H9 (cell line): ENCODE results near the gene SNHG17. TPM values are rescaled to one million over a fixed set of nuclear protein-coding genes. Genes with fewer than 3 reads are reported as not detected.

Experiments used
- DNase-seq: peaks from one replicate; pipeline ENCODE4 v3.0.0-alpha.2; 2017
- H2AFZ ChIP-seq: one replicate; pipeline ENCODE4 v1.6.1; 2013; ENCODE audit warnings: mild to moderate bottlenecking, low read length, control low read depth, moderate library complexity
- H2AK5ac ChIP-seq: 2 replicates; pipeline ENCODE4 v1.6.1; 2013; ENCODE audit warnings: low read length, control low read depth, mixed read lengths; ENCODE audit not compliant: insufficient read length
- H2BK120ac ChIP-seq: one replicate; pipeline ENCODE4 v1.6.1; 2013; ENCODE audit warnings: low read depth, mild to moderate bottlenecking, low read length, control low read depth, inconsistent platforms; ENCODE audit not compliant: poor library complexity, severe bottlenecking
- H2BK12ac ChIP-seq: 2 replicates; pipeline ENCODE4 v1.6.1; 2013; ENCODE audit warnings: low read length, control low read depth, mixed read lengths, low read depth; ENCODE audit not compliant: insufficient read length
- H2BK15ac ChIP-seq: 2 replicates; pipeline ENCODE4 v1.6.1; 2013; ENCODE audit warnings: low read depth, low read length, control low read depth
- H2BK20ac ChIP-seq: one replicate; pipeline ENCODE4 v1.6.1; 2013; ENCODE audit warnings: low read depth, mild to moderate bottlenecking, low read length, control low read depth, inconsistent platforms; ENCODE audit not compliant: poor library complexity, severe bottlenecking
- H2BK5ac ChIP-seq: 2 replicates; pipeline ENCODE4 v1.6.1; 2013; ENCODE audit warnings: low read length, control low read depth, mixed read lengths; ENCODE audit not compliant: insufficient read length
- H3K14ac ChIP-seq: 2 replicates; pipeline ENCODE4 v1.6.1; 2013; ENCODE audit warnings: low read length, control low read depth; ENCODE audit not compliant: insufficient read depth
- H3K18ac ChIP-seq: 2 replicates; pipeline ENCODE4 v1.6.1; 2013; ENCODE audit warnings: low read depth, mild to moderate bottlenecking, mixed read lengths, low read length, control low read depth; ENCODE audit not compliant: insufficient read length
- H3K23ac ChIP-seq: 2 replicates; pipeline ENCODE4 v1.6.1; 2013; ENCODE audit warnings: low read length, control low read depth, mixed read lengths, low read depth; ENCODE audit not compliant: insufficient read length
- H3K23me2 ChIP-seq: 2 replicates; pipeline ENCODE4 v1.6.1; 2013; ENCODE audit warnings: low read depth, mild to moderate bottlenecking, mixed read lengths, low read length, control low read depth; ENCODE audit not compliant: insufficient read length, poor library complexity, severe bottlenecking
- H3K27ac ChIP-seq: 2 replicates; pipeline ENCODE4 v1.5.1; 2013; ENCODE audit warnings: low read length, control low read depth, mixed read lengths, low read depth; ENCODE audit not compliant: insufficient read length
- H3K27me3 ChIP-seq: 2 replicates; pipeline ENCODE4 v1.6.1; 2013; ENCODE audit warnings: low read length, control low read depth, inconsistent platforms; ENCODE audit not compliant: insufficient read depth
- H3K4ac ChIP-seq: 2 replicates; pipeline ENCODE4 v1.6.1; 2013; ENCODE audit warnings: low read depth, mild to moderate bottlenecking, control low read depth, inconsistent platforms, low read length, moderate library complexity
- H3K4me1 ChIP-seq: 2 replicates; pipeline ENCODE4 v1.6.1; 2013; ENCODE audit warnings: low read length, control low read depth, inconsistent platforms; ENCODE audit not compliant: insufficient read depth
- H3K4me2 ChIP-seq: 2 replicates; pipeline ENCODE4 v1.6.1; 2013; ENCODE audit warnings: low read length, control low read depth, mixed read lengths; ENCODE audit not compliant: insufficient read length, insufficient read depth
- H3K56ac ChIP-seq: 2 replicates; pipeline ENCODE4 v1.6.1; 2013; ENCODE audit warnings: low read depth, mild to moderate bottlenecking, mixed read lengths, low read length, control low read depth; ENCODE audit not compliant: insufficient read length
- H3K79me1 ChIP-seq: 2 replicates; pipeline ENCODE4 v1.6.1; 2013; ENCODE audit warnings: low read depth, mild to moderate bottlenecking, moderate library complexity, low read length, control low read depth, inconsistent platforms; ENCODE audit not compliant: insufficient read depth, poor library complexity, severe bottlenecking
- H3K79me2 ChIP-seq: 2 replicates; pipeline ENCODE4 v1.6.1; 2013; ENCODE audit warnings: low read length, control low read depth, inconsistent platforms; ENCODE audit not compliant: insufficient read depth
- H3K9ac ChIP-seq: 2 replicates; pipeline ENCODE4 v1.6.1; 2013; ENCODE audit warnings: low read length, control low read depth, mixed read lengths; ENCODE audit not compliant: insufficient read length; ENCODE audit errors: extremely low read depth
- H3K9me3 ChIP-seq: one replicate; pipeline ENCODE4 v1.6.1; 2013; ENCODE audit warnings: low read depth, low read length, inconsistent platforms; ENCODE audit not compliant: control insufficient read depth
- H3T11ph ChIP-seq: one replicate; pipeline ENCODE4 v1.6.1; 2013; ENCODE audit warnings: mild to moderate bottlenecking, low read length, control low read depth, inconsistent platforms
- H4K20me1 ChIP-seq: one replicate; pipeline ENCODE4 v1.6.1; 2013; ENCODE audit not compliant: control insufficient read depth, insufficient read length, insufficient read depth
- H4K5ac ChIP-seq: 2 replicates; pipeline ENCODE4 v1.6.1; 2013; ENCODE audit warnings: low read depth, mild to moderate bottlenecking, mixed read lengths, low read length, control low read depth; ENCODE audit not compliant: insufficient read length
- H4K8ac ChIP-seq: replicated peaks from 2 replicates; pipeline ENCODE4 v1.6.1; 2013; ENCODE audit warnings: low read length, control low read depth, mixed read lengths, low read depth; ENCODE audit not compliant: insufficient read length
- H4K91ac ChIP-seq: 2 replicates; pipeline ENCODE4 v1.6.1; 2013; ENCODE audit warnings: low read depth, mild to moderate bottlenecking, moderate library complexity, mixed read lengths, low read length, control low read depth; ENCODE audit not compliant: insufficient read length
- H3K27ac Mint-ChIP-seq, 3 experiments: 2 replicates in 2 of 3; 3 replicates in 1 of 3; pipeline ENCODE4 v1.8.0; 2020 to 2021; ENCODE audit warnings: mixed read lengths in 3 of 3, mild to moderate bottlenecking in 1 of 3, moderate library complexity in 1 of 3
- H3K27me3 Mint-ChIP-seq: 2 replicates; pipeline ENCODE4 v1.8.0; 2021; ENCODE audit warnings: low read depth, mild to moderate bottlenecking, moderate library complexity, mixed read lengths
- H3K36me3 Mint-ChIP-seq, 3 experiments: 2 replicates in 2 of 3; 3 replicates in 1 of 3; pipeline ENCODE4 v1.8.0; 2020 to 2021; ENCODE audit warnings: low read depth in 3 of 3, mixed read lengths in 3 of 3; ENCODE audit not compliant: insufficient read depth in 1 of 3
- H3K4me1 Mint-ChIP-seq, 2 experiments: 2 replicates each; pipeline ENCODE4 v1.8.0; 2020; ENCODE audit warnings: mixed read lengths in 2 of 2
- H3K4me3 Mint-ChIP-seq, 2 experiments: 2 replicates in 1 of 2; 3 replicates in 1 of 2; pipeline ENCODE4 v1.8.0; 2020 to 2021; ENCODE audit warnings: mild to moderate bottlenecking in 2 of 2, mixed read lengths in 2 of 2, moderate library complexity in 1 of 2
- H3K9me3 Mint-ChIP-seq, 2 experiments: 2 replicates in 1 of 2; 3 replicates in 1 of 2; pipeline ENCODE4 v1.8.0; 2020; ENCODE audit warnings: mild to moderate bottlenecking in 2 of 2, mixed read lengths in 2 of 2, moderate library complexity in 1 of 2
- CTCF ChIP-seq: fragments of 200-600 bp; sonication (generic); conservative IDR thresholded peaks from 3 replicates; pipeline ENCODE4 v1.8.0; 2021; ENCODE audit warnings: antibody characterized with exemption, mild to moderate bottlenecking
- WGBS: extraction: QIAGEN DNeasy Blood & Tissue Kit; methylation state at CpG from one replicate; pipeline ENCODE4 v1.1.7; 2013; ENCODE audit warnings: missing lambda C conversion rate, low lambda C conversion rate, mixed read lengths; ENCODE audit not compliant: insufficient read length; ENCODE audit errors: extremely low coverage; 5-methylcytosine and 5-hydroxymethylcytosine counted together
- total RNA-seq: library from RNA; stranded (reverse); gene quantifications from 2 replicates; pipeline ENCODE4 v1.2.1, GENCODE V29; 2021

Gene SNHG17
- total RNA-seq, 1 experiment from 2014 or later, result 70.1 TPM

- Histone ChIP-seq H2BK120ac (no peak overlapping the region), H3K27ac (no peak overlapping the region), H3K18ac (no peak overlapping the region), H4K5ac (no peak overlapping the region), H4K20me1 (no peaks in the 10 kb centered on the region), H2AFZ (no peak overlapping the region), H3K4me2 (no peak overlapping the region), H4K91ac (no peak overlapping the region), H3K9ac (no peak overlapping the region), H3K27me3 (no peaks in the 10 kb centered on the region), H3K23ac (no peak overlapping the region), H2AK5ac (no peak overlapping the region), H3K23me2 (no peaks in the 10 kb centered on the region), H2BK15ac (no peak overlapping the region), H2BK20ac (no peak overlapping the region), H4K8ac (no peak overlapping the region), H3K9me3 (no peaks in the 10 kb centered on the region), H3K4me1 (no peaks in the 10 kb centered on the region), H3K4ac (no peak overlapping the region), H3T11ph (no peak overlapping the region), H2BK12ac (no peak overlapping the region), H3K79me2 (no peaks in the 10 kb centered on the region), H3K79me1 (no peaks in the 10 kb centered on the region), H3K14ac (no peak overlapping the region), H3K56ac (no peak overlapping the region), H2BK5ac (no peak overlapping the region)
- WGBS, result no CpG with 5 or more reads among the region's 5 CpGs
- H3K9me3 Mint-ChIP-seq, result peaks cover 8% of the 10 kb centered on the region in 2 experiments
- no peak for TF ChIP-seq CTCF
- H3K27me3 Mint-ChIP-seq, result peaks cover 6% of the 10 kb centered on the region
- no peak overlapping the region for H3K27ac Mint-ChIP-seq
- no peaks in the 10 kb centered on the region; a peak in 1 of 7 replicates for H3K36me3 Mint-ChIP-seq
- no peak overlapping the region for H3K4me3 Mint-ChIP-seq
- peaks cover 5 to 6% of the 10 kb centered on the region in 2 experiments for H3K4me1 Mint-ChIP-seq
- no peak for DNase-seq
Measured at GRCh38 chr20:38458314-38458713, 23.2 kb upstream of the SNHG17 start.
